HCT116 (cell line): ENCODE data around the gene ASCL1. TPM values are rescaled to one million over a fixed set of nuclear protein-coding genes. Genes with fewer than 3 reads are reported as not detected.

Source experiments
- ATAC-seq: fragments of 200-7000 bp; cut with Tn5 transposase; 2 replicates; pipeline ENCODE4 v1.9.1; 2020; ENCODE audit warnings: mild to moderate bottlenecking, moderate library complexity
- BruUV-seq: library from RNA; stranded (reverse); fragments of 400-500 nt; replicated peaks from 2 replicates; lab custom pipeline; 2021; lab: Mats Ljungman, UMichigan
- CTCF ChIA-PET: fragments of 300-600 bp; sonication (Branson Sonifier 250); formaldehyde crosslinking; loops from one replicate; lab custom pipeline; 2021; ENCODE audit warnings: antibody characterized with exemption; lab: Charles Lee
- POLR2A ChIA-PET: fragments of 300-600, 350-600 bp; sonication (Branson Sonifier 250); formaldehyde crosslinking; loops from one replicate; lab custom pipeline; 2021; ENCODE audit warnings: antibody characterized with exemption; lab: Charles Lee
- RAD21 ChIA-PET, 2 experiments: fragments of 300-600 bp; sonication (Branson Sonifier 250); formaldehyde crosslinking; loops; one replicate each; lab custom pipeline; 2023; ENCODE audit warnings: low total read pairs in 2 of 2; ENCODE audit not compliant: uncharacterized antibody in 2 of 2, unreplicated experiment in 2 of 2, low non-redundant PET in 1 of 2; lab: Charles Lee
- DNase-seq: peaks from one replicate; pipeline ENCODE4 v3.0.0-alpha.2; 2010; ENCODE audit warnings: low read depth, low spot score
- H2AFZ ChIP-seq: fragments of 200-600 bp; shearing (Covaris generic), sonication (generic); 2 replicates; pipeline ENCODE4 v1.6.1; 2017; ENCODE audit warnings: low read depth, mixed run types, mixed read lengths, antibody characterized with exemption, low read length; ENCODE audit not compliant: poor library complexity, severe bottlenecking
- H3K27ac ChIP-seq: 2 replicates; pipeline ENCODE4 v1.5.1; 2012; ENCODE audit warnings: low read depth, low read length
- H3K27me3 ChIP-seq: fragments of 200-600 bp; sonication (generic); 2 replicates; pipeline ENCODE4 v1.6.1; 2016; ENCODE audit warnings: mixed run types, low read length, mixed read lengths; ENCODE audit not compliant: insufficient read depth
- H3K36me3 ChIP-seq, 2 experiments: fragments of 200-500 bp in 1 of 2; fragments of 200-600 bp in 1 of 2; sonication (Bioruptor generic) in 1 of 2; sonication (generic) in 1 of 2; 2 replicates each; pipeline versions ENCODE4 v1.5.1 to v1.6.1; 2014 to 2016; ENCODE audit warnings: low read length in 2 of 2, inconsistent platforms in 1 of 2, mixed read lengths in 1 of 2, mixed run types in 1 of 2; ENCODE audit not compliant: insufficient read depth in 2 of 2, control insufficient read depth in 1 of 2
- H3K4me1 ChIP-seq, 2 experiments: fragments of 200-600 bp in 1 of 2; sonication (generic) in 1 of 2; 2 replicates each; pipeline versions ENCODE4 v1.5.1 to v1.6.1; 2012 to 2017; ENCODE audit warnings: low read length in 2 of 2, inconsistent platforms in 1 of 2, mild to moderate bottlenecking in 1 of 2, mixed read lengths in 1 of 2, mixed run types in 1 of 2, moderate library complexity in 1 of 2; ENCODE audit not compliant: insufficient read depth in 2 of 2, control insufficient read depth in 1 of 2
- H3K4me2 ChIP-seq: fragments of 200-600 bp; sonication (generic); 2 replicates; pipeline ENCODE4 v1.6.1; 2017; ENCODE audit warnings: mixed run types, low read length, mixed read lengths
- H3K4me3 ChIP-seq, 2 experiments: fragments of 200-600 bp in 1 of 2; sonication (generic) in 1 of 2; replicated peaks in 1 of 2; 2 replicates each; pipeline ENCODE4 v1.5.1; 2011 to 2016; ENCODE audit warnings: low read length in 2 of 2, control low read depth in 1 of 2, low read depth in 1 of 2, mild to moderate bottlenecking in 1 of 2, mixed read lengths in 1 of 2, mixed run types in 1 of 2
- H3K79me2 ChIP-seq: fragments of 200-600 bp; sonication (generic); 2 replicates; pipeline ENCODE4 v1.6.1; 2017; ENCODE audit warnings: mild to moderate bottlenecking, mixed run types, low read length, moderate library complexity, mixed read lengths; ENCODE audit not compliant: insufficient read depth
- H3K9ac ChIP-seq: fragments of 200-600 bp; sonication (generic); 2 replicates; pipeline ENCODE4 v1.6.1; 2016; ENCODE audit warnings: low read length, mixed read lengths
- H3K9me2 ChIP-seq: fragments of 200-600 bp; sonication (generic), shearing (Covaris generic); 2 replicates; pipeline ENCODE4 v1.6.1; 2017; ENCODE audit warnings: mixed run types, mild to moderate bottlenecking, moderate library complexity; ENCODE audit not compliant: insufficient read depth
- H3K9me3 ChIP-seq, 2 experiments: fragments of 200-500 bp in 1 of 2; fragments of 200-600 bp in 1 of 2; sonication (Bioruptor generic) in 1 of 2; sonication (generic) in 1 of 2; 2 replicates each; pipeline ENCODE4 v1.6.1; 2014 to 2017; ENCODE audit warnings: low read length in 2 of 2, mixed read lengths in 2 of 2, inconsistent platforms in 1 of 2, low read depth in 1 of 2, mild to moderate bottlenecking in 1 of 2, mixed run types in 1 of 2, moderate library complexity in 1 of 2; ENCODE audit not compliant: control insufficient read depth in 1 of 2, insufficient read depth in 1 of 2
- H4K20me1 ChIP-seq: fragments of 200-600 bp; sonication (generic), shearing (Covaris generic); 2 replicates; pipeline ENCODE4 v1.6.1; 2017; ENCODE audit warnings: mixed run types, mild to moderate bottlenecking, moderate library complexity; ENCODE audit not compliant: insufficient read depth
- CBX3 ChIP-seq: IDR thresholded peaks from 2 replicates; pipeline ENCODE4 v1.6.1; 2012; ENCODE audit warnings: low read depth
- ELF1 ChIP-seq: IDR thresholded peaks from 2 replicates; pipeline ENCODE4 v1.6.1; 2012; ENCODE audit warnings: low read depth, borderline replicate concordance
- EZH2 ChIP-seq: fragments of 200-600 bp; sonication (generic); IDR thresholded peaks from 2 replicates; pipeline ENCODE4 v1.6.1; 2017; ENCODE audit warnings: antibody characterized with exemption, mixed run types
- FOSL1 ChIP-seq: IDR thresholded peaks from 2 replicates; pipeline ENCODE4 v1.6.1; 2012; ENCODE audit warnings: low read depth
- SP1 ChIP-seq: IDR thresholded peaks from 2 replicates; pipeline ENCODE4 v1.6.1; 2012; ENCODE audit warnings: low read depth
- SRF ChIP-seq: IDR thresholded peaks from 2 replicates; pipeline ENCODE4 v1.6.1; 2012; ENCODE audit warnings: low read depth
- YY1 ChIP-seq: IDR thresholded peaks from 2 replicates; pipeline ENCODE4 v1.6.1; 2011; ENCODE audit warnings: low read length, low read depth, moderate library complexity, mild to moderate bottlenecking; ENCODE audit not compliant: insufficient replicate concordance; ENCODE audit errors: extremely low read depth
- intact Hi-C: fragments of 100-400 bp; cut with micrococcal nuclease; formaldehyde crosslinking; loops from 2 replicates; pipeline ENCODE4 v1.10.0; 2022
- total RNA-seq: library from RNA; stranded (reverse); gene quantifications from one replicate; pipeline ENCODE4 v1.2.1, GENCODE V29; 2021; ENCODE audit not compliant: unreplicated experiment
- TF ChIP-seq, protein P1 (sequence below): IDR thresholded peaks from 2 replicates; pipeline ENCODE4 v1.6.1; 2012
- TF ChIP-seq, protein P2 (sequence below): IDR thresholded peaks from 2 replicates; pipeline ENCODE4 v1.6.1; 2012; ENCODE audit warnings: low read depth

ASCL1 gene
- total RNA-seq, 1 experiment from 2014 or later, result not detected

DNA sequence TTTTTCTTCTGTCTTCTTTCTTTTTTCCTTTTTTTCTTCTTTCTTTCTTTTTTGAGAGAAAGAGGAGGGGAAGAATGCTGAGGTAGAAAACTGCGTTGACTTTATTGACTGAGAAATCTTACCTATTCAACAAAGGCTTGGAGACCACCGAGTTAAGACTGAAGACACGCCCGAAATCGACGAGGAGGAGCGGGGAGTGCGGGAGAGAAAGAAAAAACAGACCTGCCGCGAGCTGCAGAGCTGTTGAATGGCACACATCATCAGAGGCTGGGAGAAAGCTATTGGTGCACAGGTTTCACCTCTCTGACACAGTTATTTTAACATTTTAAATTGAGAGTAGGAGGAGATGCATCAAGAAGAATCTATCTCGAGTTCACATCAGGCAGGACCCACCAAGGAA is 5.1 kb downstream of the ASCL1 start:
- Histone ChIP-seq H3K9ac (no peak overlapping the region), H2AFZ (no peak overlapping the region), H3K27ac (no peak overlapping the region), H3K4me1 (no peaks in the 10 kb centered on the region), H3K27me3 (peaks cover 24% of the 10 kb centered on the region; the same call in 1 of the 2 replicates), H3K9me2 (no peaks in the 10 kb centered on the region), H3K79me2 (no peaks in the 10 kb centered on the region), H3K36me3 (no peaks in the 10 kb centered on the region), H3K9me3 (no peaks in the 10 kb centered on the region), H4K20me1 (no peaks in the 10 kb centered on the region), H3K4me2 (no peak overlapping the region), H3K4me3 (no peak overlapping the region)
- no peak for TF ChIP-seq SP1
- TF ChIP-seq EZH2, result no peak
- TF ChIP-seq, protein P1, sequence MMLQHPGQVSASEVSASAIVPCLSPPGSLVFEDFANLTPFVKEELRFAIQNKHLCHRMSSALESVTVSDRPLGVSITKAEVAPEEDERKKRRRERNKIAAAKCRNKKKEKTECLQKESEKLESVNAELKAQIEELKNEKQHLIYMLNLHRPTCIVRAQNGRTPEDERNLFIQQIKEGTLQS, result no peak
- no peak for TF ChIP-seq SRF
- TF ChIP-seq FOSL1, result no peak
- TF ChIP-seq, protein P2, sequence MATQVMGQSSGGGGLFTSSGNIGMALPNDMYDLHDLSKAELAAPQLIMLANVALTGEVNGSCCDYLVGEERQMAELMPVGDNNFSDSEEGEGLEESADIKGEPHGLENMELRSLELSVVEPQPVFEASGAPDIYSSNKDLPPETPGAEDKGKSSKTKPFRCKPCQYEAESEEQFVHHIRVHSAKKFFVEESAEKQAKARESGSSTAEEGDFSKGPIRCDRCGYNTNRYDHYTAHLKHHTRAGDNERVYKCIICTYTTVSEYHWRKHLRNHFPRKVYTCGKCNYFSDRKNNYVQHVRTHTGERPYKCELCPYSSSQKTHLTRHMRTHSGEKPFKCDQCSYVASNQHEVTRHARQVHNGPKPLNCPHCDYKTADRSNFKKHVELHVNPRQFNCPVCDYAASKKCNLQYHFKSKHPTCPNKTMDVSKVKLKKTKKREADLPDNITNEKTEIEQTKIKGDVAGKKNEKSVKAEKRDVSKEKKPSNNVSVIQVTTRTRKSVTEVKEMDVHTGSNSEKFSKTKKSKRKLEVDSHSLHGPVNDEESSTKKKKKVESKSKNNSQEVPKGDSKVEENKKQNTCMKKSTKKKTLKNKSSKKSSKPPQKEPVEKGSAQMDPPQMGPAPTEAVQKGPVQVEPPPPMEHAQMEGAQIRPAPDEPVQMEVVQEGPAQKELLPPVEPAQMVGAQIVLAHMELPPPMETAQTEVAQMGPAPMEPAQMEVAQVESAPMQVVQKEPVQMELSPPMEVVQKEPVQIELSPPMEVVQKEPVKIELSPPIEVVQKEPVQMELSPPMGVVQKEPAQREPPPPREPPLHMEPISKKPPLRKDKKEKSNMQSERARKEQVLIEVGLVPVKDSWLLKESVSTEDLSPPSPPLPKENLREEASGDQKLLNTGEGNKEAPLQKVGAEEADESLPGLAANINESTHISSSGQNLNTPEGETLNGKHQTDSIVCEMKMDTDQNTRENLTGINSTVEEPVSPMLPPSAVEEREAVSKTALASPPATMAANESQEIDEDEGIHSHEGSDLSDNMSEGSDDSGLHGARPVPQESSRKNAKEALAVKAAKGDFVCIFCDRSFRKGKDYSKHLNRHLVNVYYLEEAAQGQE, result no peak
- TF ChIP-seq YY1, result no peak
- TF ChIP-seq ELF1, result no peak
- no peak for TF ChIP-seq CBX3
- CTCF ChIA-PET, result no interaction called here
- ATAC-seq (no peak), DNase-seq (no peak)
- no TSS peak for BruUV-seq
- intact Hi-C loops, result no loop called here
- POLR2A ChIA-PET, result no interaction called here
- RAD21 ChIA-PET, result no interaction called here
